Measurements from ENCODE around the gene TCF12. TPM values are rescaled to one million over a fixed set of nuclear protein-coding genes. Genes with fewer than 3 reads are reported as not detected.

Gene TCF12
- total and polyA plus RNA-seq, 8 donors: 7.7 to 67.4 (median 27.3) TPM

GRCh38 chr15:56877255-56877970 is 41.0 kb upstream of the TCF12 start:
- FAIRE-seq (no peak), DNase-seq (no peak), ATAC-seq (no peak)
- H3K4me3 ChIP-seq: no peak overlapping the region
- peaks cover 0 to 3% (median 2%) of the 10 kb centered on the region in 3 donors for H3K4me1 ChIP-seq
- 97% methylated on average over 8 of the region's 8 CpGs for WGBS, 2 donors
- no peak overlapping the region for H3K27ac ChIP-seq
- no peaks in the 10 kb centered on the region for H3K36me3 ChIP-seq
- H3K9me3 ChIP-seq: no peaks in the 10 kb centered on the region
- H3K27me3 ChIP-seq: no peaks in the 10 kb centered on the region
- intact Hi-C loops (cut with DNase I): no loop called here
- no peak for TF ChIP-seq CTCF (IDR thresholded peaks at IDR 0.05)

- Histone ChIP-seq H3K9me3 (no peaks in the 10 kb centered on the region), H3K27me3 (no peaks in the 10 kb centered on the region), H3K4me3 (no peak overlapping the region), H3K27ac (no peak overlapping the region), H3K4me1 (no peaks in the 10 kb centered on the region), H3K36me3 (no peaks in the 10 kb centered on the region)
- no peak for TF ChIP-seq CTCF (IDR thresholded peaks at IDR 0.05)
- DNase-seq (no peak), ATAC-seq (no peak), FAIRE-seq (no peak)
- intact Hi-C loops (cut with DNase I): no loop called here
- WGBS, 2 donors: 62 to 63% methylated on average over 2 of the region's 2 CpGs
Observed at GRCh38 chr15:56879502-56879901, 38.9 kb upstream of the TCF12 start.

- 68 to 77% methylated on average over 4 of the region's 4 CpGs for WGBS, 2 donors
- H3K4me1 ChIP-seq: peaks cover 0 to 12% (median 0%) of the 10 kb centered on the region in 3 donors
- intact Hi-C loops (cut with DNase I): no loop called here
- no peaks in the 10 kb centered on the region for H3K9me3 ChIP-seq
- no peak for ATAC-seq
- no peak for DNase-seq
- H3K27ac ChIP-seq: no peak overlapping the region
- H3K4me3 ChIP-seq: no peak overlapping the region
- no peaks in the 10 kb centered on the region for H3K36me3 ChIP-seq
- no peak for FAIRE-seq
- TF ChIP-seq CTCF (IDR thresholded peaks at IDR 0.05): no peak
- H3K27me3 ChIP-seq: no peaks in the 10 kb centered on the region
Observed at GRCh38 chr15:56883088-56883487, 35.4 kb upstream of the TCF12 start.

- 45 to 46% methylated on average over 9 of the region's 9 CpGs for WGBS, 2 donors
- Histone ChIP-seq H3K27ac (peak overlapping the region; percentile 94 to 99 (median 96)), H3K4me3 (peak overlapping the region; percentile 59 to 72 (median 62)), H3K4me1 (peaks cover 0 to 18% (median 0%) of the 10 kb centered on the region in 3 donors), H3K36me3 (no peaks in the 10 kb centered on the region), H3K9me3 (no peaks in the 10 kb centered on the region), H3K27me3 (no peaks in the 10 kb centered on the region)
- ATAC-seq: peak in 1 of 4 donors; percentile 1
- DNase-seq: peak in 1 of 6 donors; percentile 16
- no peak for TF ChIP-seq CTCF (IDR thresholded peaks at IDR 0.05)
- intact Hi-C loops (cut with DNase I): no loop called here
- no peak for FAIRE-seq
Observed at GRCh38 chr15:56886363-56886931, 32.0 kb upstream of the TCF12 start.

Measured in pancreas (tissue), 10 donors.